HG03521 (cell line): ENCODE data around the gene PLCD1.
A peak's percentile ranks its signal among the peaks of the same experiment; 100 is the strongest.
"Not testable (repeated sequence)": the region's sequence is repeated elsewhere in the genome, so short reads cannot be mapped to it uniquely, and the experiment has no call there.

Experiments used
- ATAC-seq: cut with Tn5 transposase; IDR thresholded peaks from one replicate; pipeline ENCODE4 v1.9.1; 2021; ENCODE audit warnings: mild to moderate bottlenecking, moderate library complexity; ENCODE audit not compliant: unreplicated experiment

Gene PLCD1

GRCh38 chr3:38029400-38030125, at the start of gene PLCD1:
Gene PLCD1 (minus strand): TSS chr3:38029642. CDS start chr3:38029539, 103 bp downstream.
- no peak for ATAC-seq

- ATAC-seq, result not testable (repeated sequence)
Observed at GRCh38 chr3:38077073-38077472, 47.6 kb upstream of the PLCD1 start.

DNA sequence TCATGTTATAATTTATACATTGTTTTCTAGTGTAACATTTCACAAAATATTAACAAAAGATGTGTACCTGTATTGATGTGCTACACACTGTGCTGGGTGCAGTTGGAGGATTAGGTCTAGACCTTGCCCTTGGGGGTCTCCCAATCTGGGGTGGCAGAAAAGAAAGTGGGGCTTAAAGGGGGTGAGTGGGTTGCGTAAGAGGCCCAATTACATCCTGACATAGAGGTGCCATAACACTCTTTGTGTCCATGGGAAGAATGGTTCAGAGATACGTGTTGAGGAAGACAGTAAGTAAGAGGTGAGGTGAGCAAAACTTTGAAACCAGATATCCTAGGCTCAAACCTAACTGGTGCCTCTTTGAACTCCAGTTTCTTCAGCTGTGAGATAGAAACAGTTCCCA, 40.6 kb upstream of the PLCD1 start:
- ATAC-seq, result no peak

- ATAC-seq, result no peak
Observed at GRCh38 chr3:38067508-38068233, 38.2 kb upstream of the PLCD1 start.

DNA sequence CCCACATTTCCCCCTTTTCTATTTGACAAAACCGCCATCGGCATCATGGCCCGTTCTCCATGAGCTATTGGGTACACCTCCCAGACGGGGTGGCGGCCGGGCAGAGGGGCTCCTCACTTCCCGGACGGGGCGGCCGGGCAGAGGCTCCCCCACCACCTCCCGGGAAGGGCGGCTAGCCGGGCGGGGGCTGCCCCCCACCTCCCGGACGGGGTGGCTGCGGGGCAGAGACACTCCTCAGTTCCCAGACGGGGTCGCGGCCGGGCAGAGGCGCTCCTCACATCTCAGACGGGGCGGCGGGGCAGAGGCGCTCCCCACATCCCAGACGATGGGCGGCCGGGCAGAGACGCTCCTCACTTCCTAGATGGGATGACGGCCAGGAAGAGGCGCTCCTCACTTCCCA, 35.0 kb upstream of the PLCD1 start:
- ATAC-seq, result not testable (repeated sequence)

DNA sequence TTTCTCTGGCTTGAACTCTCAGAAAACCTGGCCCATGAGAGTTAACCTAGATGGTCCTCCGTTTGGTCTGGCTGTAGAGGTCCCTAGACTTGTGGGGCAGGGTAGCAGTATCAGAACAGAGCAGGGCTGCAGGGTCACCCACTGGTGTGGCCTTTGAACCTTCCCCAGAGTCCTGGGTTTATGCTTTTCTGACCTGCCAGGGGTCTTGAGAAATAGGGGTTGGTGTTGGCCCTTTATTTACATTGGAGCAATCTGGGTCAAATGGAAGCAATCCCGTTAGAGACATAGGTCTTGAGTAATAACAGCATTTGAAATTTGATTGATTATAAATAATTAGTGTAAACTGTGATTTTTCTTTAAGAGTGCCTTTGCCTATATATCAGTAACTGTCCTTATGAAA, 33.4 kb upstream of the PLCD1 start:
- ATAC-seq, result no peak

GRCh38 chr3:38059591-38059990, 30.1 kb upstream of the PLCD1 start:
- ATAC-seq, result no peak

- no peak for ATAC-seq
Observed at GRCh38 chr3:38059148-38059547, 29.7 kb upstream of the PLCD1 start.

DNA sequence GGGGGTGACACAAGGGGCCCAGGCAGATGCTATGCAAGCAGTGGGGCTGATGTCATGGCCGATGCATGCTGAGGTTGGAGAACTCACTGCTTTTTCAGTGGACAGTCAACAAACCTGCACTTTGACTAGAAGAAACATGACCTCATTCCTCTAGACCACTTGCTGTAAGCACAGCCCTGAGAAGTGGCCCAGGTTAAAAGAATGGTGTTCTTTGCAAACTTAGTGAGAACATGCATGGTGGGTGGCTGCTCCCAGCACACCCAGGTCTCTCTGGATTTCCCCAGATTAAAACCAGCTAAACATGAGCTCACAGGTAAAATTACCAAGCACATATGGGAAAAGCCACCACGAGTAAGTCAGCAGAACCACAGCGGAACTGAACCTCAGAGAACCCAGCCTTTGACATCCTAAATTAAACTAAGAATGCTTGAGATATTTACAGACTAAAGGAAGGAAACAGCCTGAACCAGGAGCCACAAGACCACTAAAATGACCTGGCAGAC, 25.1 kb upstream of the PLCD1 start:
- no peak for ATAC-seq

DNA sequence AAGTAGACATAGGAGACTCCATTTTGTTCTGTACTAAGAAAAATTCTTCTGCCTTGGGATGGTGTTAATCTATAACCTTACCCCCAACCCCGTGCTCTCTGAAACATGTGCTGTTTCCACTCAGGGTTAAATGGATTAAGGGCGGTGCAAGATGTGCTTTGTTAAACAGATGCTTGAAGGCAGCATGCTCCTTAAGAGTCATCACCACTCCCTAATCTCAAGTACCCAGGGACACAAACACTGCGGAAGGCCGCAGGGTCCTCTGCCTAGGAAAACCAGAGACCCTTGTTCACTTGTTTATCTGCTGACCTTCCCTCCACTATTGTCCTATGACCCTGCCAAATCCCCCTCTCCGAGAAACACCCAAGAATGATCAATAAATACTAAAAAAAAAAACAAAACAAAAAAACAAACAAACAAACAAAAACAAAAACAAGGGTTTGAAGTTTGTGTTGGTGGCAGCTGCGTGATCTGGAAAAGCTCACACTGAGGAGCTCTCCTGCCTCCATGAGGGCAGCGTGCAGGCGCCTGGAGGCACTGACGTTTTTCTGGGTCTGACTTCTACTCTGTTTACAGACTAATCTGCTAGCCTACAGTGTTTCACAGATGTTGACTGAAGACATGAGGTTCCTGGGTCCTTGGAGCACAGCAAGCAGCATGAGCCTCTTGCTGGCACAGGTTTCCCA, 24.5 kb upstream of the PLCD1 start:
- not testable (repeated sequence) for ATAC-seq

- not testable (repeated sequence) for ATAC-seq
Observed at GRCh38 chr3:38053286-38053685, 23.8 kb upstream of the PLCD1 start.

- ATAC-seq, result no peak
Observed at GRCh38 chr3:38051131-38051530, 21.7 kb upstream of the PLCD1 start.

DNA sequence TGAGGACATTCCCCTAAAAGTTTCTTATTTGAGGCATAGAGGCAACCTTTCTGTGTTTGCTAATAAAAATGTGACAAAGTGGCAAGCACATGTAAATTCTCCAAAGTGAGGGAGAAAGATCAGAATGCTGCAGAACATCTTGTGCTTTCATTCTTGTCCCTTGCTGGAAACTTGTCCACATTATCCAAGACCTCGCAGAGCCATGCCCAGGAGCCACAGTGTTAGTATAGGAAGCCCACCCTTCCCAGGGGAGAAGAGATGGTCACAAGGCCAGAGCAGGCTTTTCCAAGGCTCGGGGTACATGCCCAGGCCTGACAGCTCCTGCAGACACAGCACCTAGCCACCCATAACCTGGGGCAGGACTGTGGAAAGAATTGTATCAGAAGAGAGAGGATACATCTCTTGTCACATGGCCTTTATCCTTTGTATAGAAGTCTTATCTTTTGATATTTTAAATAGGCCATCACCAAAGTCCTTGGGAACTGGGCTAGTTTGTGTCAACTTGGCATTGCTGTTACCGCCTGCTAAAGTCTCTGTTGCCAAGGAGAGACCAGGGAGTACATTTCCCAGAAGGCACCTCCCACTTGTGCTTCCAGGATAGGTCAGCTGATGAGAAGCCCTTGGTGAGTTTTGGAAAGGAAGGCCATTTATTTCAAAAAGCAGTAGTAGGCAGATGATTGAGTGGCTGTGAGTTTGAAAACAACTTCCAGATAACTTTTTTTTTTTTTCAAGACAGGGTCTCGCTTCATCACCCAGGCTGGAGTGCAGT, 20.1 kb upstream of the PLCD1 start:
- ATAC-seq, result no peak

DNA sequence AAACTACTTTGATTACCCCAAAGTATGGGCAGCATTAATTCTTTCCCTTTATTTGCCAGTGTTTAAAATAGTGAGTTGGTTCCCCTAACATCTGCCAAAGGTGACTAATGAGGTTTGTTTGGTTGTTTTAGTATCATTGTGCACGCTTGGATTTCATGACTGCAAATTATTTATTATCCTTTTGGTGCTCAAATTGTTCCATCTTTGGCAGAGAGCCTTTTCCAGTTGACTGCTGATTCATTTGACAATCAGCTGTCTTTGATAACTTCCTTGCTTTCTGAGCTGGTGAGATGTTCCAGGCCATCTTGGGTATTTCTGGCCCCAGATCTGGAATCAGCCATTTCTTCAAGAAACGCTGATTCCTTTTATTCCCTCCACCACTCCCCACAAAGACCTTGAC, 18.5 kb upstream of the PLCD1 start:
- no peak for ATAC-seq

DNA sequence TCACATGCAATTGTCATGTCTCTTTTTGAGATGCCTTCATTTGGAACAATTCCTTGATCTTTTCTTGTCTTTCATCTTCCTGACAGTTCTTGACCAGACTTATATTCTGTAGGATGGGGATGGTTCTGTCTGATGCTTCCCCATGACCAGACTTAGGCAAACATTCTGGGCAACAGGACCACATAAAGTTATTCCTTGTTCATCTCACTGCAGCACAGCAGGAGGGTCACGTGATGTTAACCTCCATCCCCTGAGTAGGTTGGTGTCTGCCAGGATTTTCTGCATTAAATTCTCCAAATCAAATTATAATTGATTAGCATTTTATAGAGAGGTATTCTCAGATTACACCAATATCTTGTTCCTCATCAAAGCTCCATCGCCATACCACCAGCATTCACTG, 17.4 kb upstream of the PLCD1 start:
- no peak for ATAC-seq

DNA sequence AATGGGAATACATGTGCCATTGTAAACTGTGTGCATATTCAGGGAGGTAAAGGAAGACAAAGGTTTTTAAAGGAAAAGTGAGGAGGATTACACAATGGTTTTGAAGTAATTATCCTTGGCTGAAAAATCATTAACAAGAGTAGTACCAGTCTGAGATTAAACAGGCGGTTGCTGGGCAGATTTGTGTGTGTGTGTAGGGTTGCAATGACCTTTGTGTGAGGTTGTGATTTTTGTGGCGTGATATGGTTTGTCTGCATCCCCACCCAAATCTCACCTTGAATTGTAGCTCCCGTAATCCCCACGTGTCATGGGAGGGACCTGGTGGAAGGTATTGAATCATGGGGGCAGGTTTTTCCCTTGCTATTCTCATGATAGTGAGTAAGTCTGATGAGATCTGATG, 16.6 kb upstream of the PLCD1 start:
- ATAC-seq, result no peak

DNA sequence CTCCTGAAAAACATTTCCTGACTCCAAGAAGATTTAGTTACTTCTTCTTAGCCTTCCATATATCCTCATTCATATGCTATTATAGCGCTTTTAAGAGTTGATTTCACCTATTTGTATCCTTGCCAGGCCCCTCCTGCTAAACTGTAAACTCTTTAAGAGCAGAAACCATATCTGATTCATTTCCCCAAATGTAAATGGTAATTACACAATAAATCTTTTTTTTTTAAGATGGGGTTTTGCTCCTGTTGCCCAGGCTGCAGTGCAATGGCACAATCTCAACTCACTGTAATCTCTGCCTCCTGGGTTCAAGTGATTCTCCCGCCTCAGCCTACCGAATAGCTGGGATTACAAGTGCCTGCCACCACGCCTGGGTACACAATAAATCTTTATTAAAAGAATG, 14.0 kb upstream of the PLCD1 start:
- no peak for ATAC-seq

- ATAC-seq, result no peak
Observed at GRCh38 chr3:38040401-38040800, 11.0 kb upstream of the PLCD1 start.

DNA sequence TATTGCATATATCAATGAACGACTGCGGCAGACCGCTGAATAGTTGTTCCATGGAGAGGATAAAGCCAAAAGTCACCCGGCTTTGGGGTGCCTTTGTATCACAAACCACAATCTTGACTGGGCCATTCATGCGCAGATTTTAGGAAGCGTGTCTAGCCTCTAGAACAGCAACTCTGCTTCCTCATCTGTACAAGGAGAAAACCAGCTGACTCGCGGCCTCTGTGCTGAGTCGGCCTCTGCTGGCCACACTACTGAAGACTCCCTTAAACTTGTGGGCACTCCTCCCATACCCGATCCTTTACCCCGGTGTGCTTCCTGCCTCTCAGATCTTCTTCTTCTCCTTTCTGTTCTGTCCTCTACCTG, 10.4 kb upstream of the PLCD1 start:
- peak; percentile 40 for ATAC-seq

- peak; percentile 76 for ATAC-seq
Observed at GRCh38 chr3:38039101-38039898, 9.9 kb upstream of the PLCD1 start, which contains the start of gene DLEC1. Gene DLEC1 (plus strand): TSS chr3:38039208. CDS start chr3:38039226, 18 bp downstream.
